DND-41 (cell line): ENCODE measurements around the gene CYP2A6.
"Not testable (repeated sequence)": the region's sequence is repeated elsewhere in the genome, so short reads cannot be mapped to it uniquely, and the experiment has no call there.

Source experiments
- ATAC-seq: fragments of 200-7000 bp; cut with Tn5 transposase; 3 replicates; pipeline ENCODE4 v1.9.1; 2021; ENCODE audit warnings: low read depth; ENCODE audit not compliant: insufficient read depth
- DNase-seq: peaks from one replicate; pipeline ENCODE4 v3.0.0-alpha.2; 2020
- H2AFZ ChIP-seq: 2 replicates; pipeline ENCODE4 v1.6.0; 2012; ENCODE audit warnings: low read depth, low read length
- H3K27ac ChIP-seq: 2 replicates; pipeline ENCODE4 v1.5.1; 2012; ENCODE audit warnings: low read length, inconsistent platforms
- H3K27me3 ChIP-seq: fragments of 200-600 bp; sonication (generic); 2 replicates; pipeline ENCODE4 v1.6.0; 2012; ENCODE audit warnings: low read length, mild to moderate bottlenecking, inconsistent platforms; ENCODE audit not compliant: insufficient read depth, poor library complexity
- H3K36me3 ChIP-seq: 2 replicates; pipeline ENCODE4 v1.5.1; 2012; ENCODE audit warnings: low read length, inconsistent platforms; ENCODE audit not compliant: insufficient read depth
- H3K4me1 ChIP-seq: 2 replicates; pipeline ENCODE4 v1.5.1; 2012; ENCODE audit warnings: mild to moderate bottlenecking, low read length; ENCODE audit not compliant: insufficient read depth
- H3K4me2 ChIP-seq: 2 replicates; pipeline ENCODE4 v1.6.0; 2012; ENCODE audit warnings: mild to moderate bottlenecking, moderate library complexity, low read length, inconsistent platforms; ENCODE audit not compliant: insufficient read depth
- H3K4me3 ChIP-seq, 2 experiments: fragments of 200-600 bp in 1 of 2; shearing (Covaris generic) in 1 of 2; 2 replicates each; pipeline ENCODE4 v1.5.1; 2012 to 2016; ENCODE audit warnings: inconsistent platforms in 2 of 2, low read length in 2 of 2, mild to moderate bottlenecking in 2 of 2, low read depth in 1 of 2, moderate library complexity in 1 of 2
- H3K79me2 ChIP-seq: 2 replicates; pipeline ENCODE4 v1.6.0; 2012; ENCODE audit warnings: low read length, inconsistent platforms; ENCODE audit not compliant: insufficient read depth
- H3K9ac ChIP-seq: 2 replicates; pipeline ENCODE4 v1.6.0; 2012; ENCODE audit warnings: low read depth, mild to moderate bottlenecking, inconsistent platforms, low read length, moderate library complexity
- H3K9me3 ChIP-seq: 2 replicates; pipeline ENCODE4 v1.5.1; 2012; ENCODE audit warnings: low read length, moderate library complexity, mild to moderate bottlenecking, inconsistent platforms; ENCODE audit not compliant: insufficient read depth, severe bottlenecking
- H4K20me1 ChIP-seq: 2 replicates; pipeline ENCODE4 v1.6.0; 2012; ENCODE audit warnings: low read length; ENCODE audit not compliant: insufficient read depth
- EZH2 ChIP-seq: IDR thresholded peaks from 3 replicates; pipeline ENCODE4 v1.6.1; 2012; ENCODE audit warnings: borderline replicate concordance, low read depth, mild to moderate bottlenecking, moderate library complexity, low read length, inconsistent platforms; ENCODE audit not compliant: severe bottlenecking
- TF ChIP-seq, protein P1 (sequence below): IDR thresholded peaks from 2 replicates; pipeline ENCODE4 v1.5.1; 2012; ENCODE audit warnings: borderline replicate concordance, low read length, moderate library complexity, mild to moderate bottlenecking; ENCODE audit not compliant: poor library complexity, severe bottlenecking; ENCODE audit errors: extremely low read depth

CYP2A6 gene

DNA sequence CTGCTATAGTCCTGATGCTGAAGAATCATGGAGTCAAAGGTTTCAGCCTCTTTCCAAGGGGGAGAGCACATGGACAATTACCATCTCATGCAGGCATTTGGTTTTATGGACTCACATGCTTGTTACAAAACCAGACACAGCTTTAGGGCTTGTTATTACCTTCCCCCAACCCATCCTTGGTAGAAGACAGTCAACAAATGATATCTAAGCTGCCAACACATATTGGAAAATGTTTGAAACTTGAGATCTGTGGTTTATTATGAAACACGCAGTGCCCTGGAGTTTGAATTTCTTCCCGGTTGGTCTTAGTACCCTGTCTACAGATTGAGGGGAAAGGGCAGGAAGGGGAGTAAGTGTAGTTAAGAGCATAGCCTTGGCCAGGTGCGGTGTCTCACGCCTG lies 12.5 kb upstream of the CYP2A6 start:
- no peak overlapping the region for H3K27ac ChIP-seq
- H3K4me3 ChIP-seq = no peak overlapping the region
- no peaks in the 10 kb centered on the region for H3K36me3 ChIP-seq
- H3K79me2 ChIP-seq = no peaks in the 10 kb centered on the region
- H2AFZ ChIP-seq = no peak overlapping the region
- H3K4me1 ChIP-seq = no peaks in the 10 kb centered on the region
- ATAC-seq (no peak), DNase-seq (no peak)
- no peaks in the 10 kb centered on the region for H3K9me3 ChIP-seq
- H3K9ac ChIP-seq = no peak overlapping the region
- no peak overlapping the region for H3K4me2 ChIP-seq
- H4K20me1 ChIP-seq = no peaks in the 10 kb centered on the region
- H3K27me3 ChIP-seq = peaks cover 3% of the 10 kb centered on the region
- TF ChIP-seq EZH2 = no peak
- TF ChIP-seq, protein P1, sequence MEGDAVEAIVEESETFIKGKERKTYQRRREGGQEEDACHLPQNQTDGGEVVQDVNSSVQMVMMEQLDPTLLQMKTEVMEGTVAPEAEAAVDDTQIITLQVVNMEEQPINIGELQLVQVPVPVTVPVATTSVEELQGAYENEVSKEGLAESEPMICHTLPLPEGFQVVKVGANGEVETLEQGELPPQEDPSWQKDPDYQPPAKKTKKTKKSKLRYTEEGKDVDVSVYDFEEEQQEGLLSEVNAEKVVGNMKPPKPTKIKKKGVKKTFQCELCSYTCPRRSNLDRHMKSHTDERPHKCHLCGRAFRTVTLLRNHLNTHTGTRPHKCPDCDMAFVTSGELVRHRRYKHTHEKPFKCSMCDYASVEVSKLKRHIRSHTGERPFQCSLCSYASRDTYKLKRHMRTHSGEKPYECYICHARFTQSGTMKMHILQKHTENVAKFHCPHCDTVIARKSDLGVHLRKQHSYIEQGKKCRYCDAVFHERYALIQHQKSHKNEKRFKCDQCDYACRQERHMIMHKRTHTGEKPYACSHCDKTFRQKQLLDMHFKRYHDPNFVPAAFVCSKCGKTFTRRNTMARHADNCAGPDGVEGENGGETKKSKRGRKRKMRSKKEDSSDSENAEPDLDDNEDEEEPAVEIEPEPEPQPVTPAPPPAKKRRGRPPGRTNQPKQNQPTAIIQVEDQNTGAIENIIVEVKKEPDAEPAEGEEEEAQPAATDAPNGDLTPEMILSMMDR = no peak

DNA sequence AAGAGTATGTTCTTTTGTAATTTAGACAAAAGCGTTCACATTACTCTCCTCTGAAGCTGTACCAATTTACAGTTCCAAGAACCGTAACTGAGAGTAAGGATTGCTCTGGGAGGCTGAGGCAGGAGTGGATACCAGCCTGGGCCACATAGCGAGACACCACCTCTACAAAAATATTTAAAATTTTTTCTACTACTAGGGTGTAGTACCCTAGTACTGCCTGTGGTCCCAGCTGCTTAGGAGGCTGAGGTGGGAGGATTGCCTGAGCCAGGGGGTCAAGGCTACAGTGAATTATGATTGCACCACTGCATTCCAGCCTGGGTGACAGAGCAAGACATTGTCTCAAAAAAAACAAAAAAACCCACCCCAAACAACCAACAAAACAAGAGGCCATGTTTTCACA lies 12.1 kb upstream of the CYP2A6 start:
- Histone ChIP-seq H3K9me3 (no peaks in the 10 kb centered on the region), H3K9ac (no peak overlapping the region), H4K20me1 (no peaks in the 10 kb centered on the region), H3K4me3 (no peak overlapping the region), H3K4me2 (no peak overlapping the region), H3K27me3 (peaks cover 3% of the 10 kb centered on the region), H2AFZ (no peak overlapping the region), H3K4me1 (no peaks in the 10 kb centered on the region), H3K36me3 (no peaks in the 10 kb centered on the region), H3K27ac (no peak overlapping the region), H3K79me2 (no peaks in the 10 kb centered on the region)
- TF ChIP-seq, protein P1 = no peak
- TF ChIP-seq EZH2 = no peak
- DNase-seq (no peak), ATAC-seq (no peak)

DNA sequence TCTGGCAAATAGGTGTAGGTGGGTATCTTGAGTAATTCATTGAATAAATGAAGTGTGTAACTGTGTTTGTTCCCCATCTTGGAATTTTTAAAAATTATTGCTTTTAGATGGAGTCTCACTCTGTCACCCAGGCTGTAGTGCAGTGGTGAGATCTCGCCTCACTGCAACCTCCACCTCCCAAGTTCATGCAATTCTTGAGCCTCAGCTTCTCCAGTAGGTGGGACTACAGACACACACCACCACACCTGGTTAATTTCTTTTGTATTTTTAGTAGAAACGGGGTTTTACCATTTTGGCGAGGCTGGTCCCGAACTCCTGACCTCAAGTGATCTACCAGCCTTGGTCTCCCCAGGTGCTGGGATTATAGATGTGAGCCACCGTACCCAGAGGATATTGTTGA lies 7.9 kb upstream of the CYP2A6 start:
- ATAC-seq = no peak
- Histone ChIP-seq H3K27ac (no peak overlapping the region), H3K4me3 (no peak overlapping the region), H3K9me3 (no peaks in the 10 kb centered on the region), H3K4me1 (no peaks in the 10 kb centered on the region), H3K4me2 (no peak overlapping the region), H2AFZ (no peak overlapping the region), H4K20me1 (no peaks in the 10 kb centered on the region), H3K79me2 (no peaks in the 10 kb centered on the region), H3K9ac (no peak overlapping the region), H3K27me3 (peaks cover 3% of the 10 kb centered on the region), H3K36me3 (no peaks in the 10 kb centered on the region)
- no peak for DNase-seq
- TF ChIP-seq, protein P1 = no peak
- TF ChIP-seq EZH2 = no peak

DNA sequence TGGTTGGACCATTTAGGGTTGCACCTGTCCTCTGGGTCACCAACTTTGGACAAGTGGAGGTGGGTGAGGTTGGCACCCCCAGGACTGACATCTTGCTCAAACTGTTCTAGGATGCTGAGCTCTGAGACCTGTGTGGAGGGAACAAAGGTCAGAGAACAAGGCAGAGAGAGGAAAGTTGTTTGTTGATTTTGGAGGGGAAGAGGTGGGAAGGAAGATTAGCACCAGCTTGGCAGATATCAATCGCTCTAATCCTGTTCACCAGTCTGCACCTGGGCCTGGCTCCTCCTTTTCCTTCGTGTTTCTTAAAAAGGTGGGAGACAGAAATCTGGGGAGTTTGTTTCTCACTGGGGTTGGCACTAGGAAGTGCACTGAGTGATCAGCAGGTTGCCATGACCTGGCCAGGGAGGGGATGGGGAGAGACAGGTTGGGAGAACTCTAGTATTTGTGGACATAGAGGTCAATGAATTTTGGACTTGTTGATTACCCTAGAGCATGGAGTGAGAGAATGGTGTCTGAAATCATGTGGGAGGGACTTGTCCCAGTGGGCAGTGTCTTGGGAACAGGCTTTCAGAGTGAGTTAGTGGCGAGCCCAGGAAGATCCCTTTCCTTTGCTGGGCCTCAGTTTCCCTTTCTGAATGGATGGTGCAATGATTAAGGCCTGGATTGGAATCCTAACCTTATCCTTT lies 2.4 kb upstream of the CYP2A6 start:
- not testable (repeated sequence) for ATAC-seq, H4K20me1 ChIP-seq, H3K9ac ChIP-seq, H3K36me3 ChIP-seq, H3K27me3 ChIP-seq, H3K4me1 ChIP-seq, H3K4me3 ChIP-seq, H3K4me2 ChIP-seq, H3K27ac ChIP-seq, H3K9me3 ChIP-seq, H3K79me2 ChIP-seq, H2AFZ ChIP-seq, DNase-seq

DNA sequence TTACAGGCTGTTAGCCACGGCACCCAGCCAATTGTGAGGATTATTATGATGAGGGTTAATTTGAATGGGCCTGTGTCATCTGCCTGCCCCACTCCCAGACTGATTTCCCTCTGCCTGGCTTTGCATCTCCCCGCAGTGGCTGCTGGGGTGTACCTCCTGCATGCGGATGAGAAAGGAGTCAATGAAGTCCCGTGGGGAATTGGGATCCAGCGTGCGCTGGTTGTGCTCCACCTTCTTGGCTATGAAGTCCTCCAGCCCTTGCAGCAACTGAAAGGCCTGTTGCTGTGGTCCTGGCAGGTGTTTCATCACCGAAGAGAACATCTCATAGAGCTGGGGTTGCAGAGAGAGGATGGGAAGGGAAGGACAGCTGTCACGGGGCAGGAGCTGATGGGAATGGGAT lies 3.5 kb downstream of the CYP2A6 start:
- H4K20me1 ChIP-seq, H3K27ac ChIP-seq, H3K4me1 ChIP-seq, H3K9ac ChIP-seq, H3K4me2 ChIP-seq, DNase-seq, H3K9me3 ChIP-seq, H3K79me2 ChIP-seq, H3K27me3 ChIP-seq, H3K4me3 ChIP-seq, H3K36me3 ChIP-seq, ATAC-seq, H2AFZ ChIP-seq: not testable (repeated sequence)

DNA sequence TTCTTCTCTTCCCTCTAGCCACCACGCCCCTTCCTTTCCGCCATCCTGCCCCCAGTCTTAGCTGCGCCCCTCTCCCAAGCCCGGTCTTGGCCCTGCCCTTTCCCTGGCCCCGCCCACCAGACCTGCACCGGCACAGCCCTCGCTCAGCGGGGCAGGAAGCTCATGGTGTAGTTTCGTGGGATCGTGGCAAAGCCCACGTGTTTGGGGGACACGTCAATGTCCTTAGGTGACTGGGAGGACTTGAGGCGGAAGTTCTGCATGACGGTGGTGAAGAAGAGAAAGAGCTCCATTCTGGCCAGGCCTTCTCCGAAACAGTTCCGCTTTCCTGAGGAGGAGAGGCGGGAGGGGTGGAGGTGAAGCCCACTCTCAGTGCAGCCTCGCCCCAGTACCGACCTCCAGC lies 6.6 kb downstream of the CYP2A6 start:
- DNase-seq, H2AFZ ChIP-seq, ATAC-seq, H4K20me1 ChIP-seq, H3K9me3 ChIP-seq, H3K27me3 ChIP-seq, H3K4me3 ChIP-seq, H3K79me2 ChIP-seq, H3K9ac ChIP-seq, H3K4me1 ChIP-seq, H3K4me2 ChIP-seq, H3K27ac ChIP-seq, H3K36me3 ChIP-seq: not testable (repeated sequence)
